DOHH2 (cell line): ENCODE results near the gene PKD2.

Source experiments
- H3F3A ChIP-seq: fragments of 200-600 bp; sonication (generic), shearing (Covaris generic); 2 replicates; pipeline ENCODE4 v1.6.0; 2016; ENCODE audit warnings: antibody characterized with exemption, mild to moderate bottlenecking; ENCODE audit not compliant: control insufficient read depth, insufficient read depth
- H3K27ac ChIP-seq: fragments of 200-600 bp; sonication (generic); 2 replicates; pipeline ENCODE4 v1.5.1; 2014; ENCODE audit warnings: low read depth, mild to moderate bottlenecking, low read length, moderate library complexity
- H3K27me3 ChIP-seq: fragments of 200-600 bp; sonication (generic); 2 replicates; pipeline ENCODE4 v1.6.1; 2014; ENCODE audit warnings: mild to moderate bottlenecking, low read length, mixed read lengths; ENCODE audit not compliant: control insufficient read depth
- H3K36me3 ChIP-seq: fragments of 200-600 bp; sonication (generic); 2 replicates; pipeline ENCODE4 v1.6.1; 2014; ENCODE audit warnings: mild to moderate bottlenecking, low read length, moderate library complexity, mixed read lengths; ENCODE audit not compliant: control insufficient read depth
- H3K4me1 ChIP-seq: fragments of 200-600 bp; sonication (generic); 2 replicates; pipeline ENCODE4 v1.6.1; 2014; ENCODE audit warnings: mild to moderate bottlenecking, low read length, mixed read lengths; ENCODE audit not compliant: control insufficient read depth
- H3K4me2 ChIP-seq: fragments of 200-600 bp; sonication (generic); 2 replicates; pipeline ENCODE4 v1.6.0; 2014; ENCODE audit warnings: mild to moderate bottlenecking, low read length, moderate library complexity
- H3K4me3 ChIP-seq: fragments of 200-600 bp; sonication (generic); 2 replicates; pipeline ENCODE4 v1.5.1; 2014; ENCODE audit warnings: mild to moderate bottlenecking, low read length, mixed read lengths
- H3K79me2 ChIP-seq: fragments of 200-600 bp; sonication (generic); 2 replicates; pipeline ENCODE4 v1.6.1; 2014; ENCODE audit warnings: mild to moderate bottlenecking, low read length, mixed read lengths; ENCODE audit not compliant: control insufficient read depth
- H3K9me2 ChIP-seq: fragments of 200-600 bp; sonication (generic); replicated peaks from 2 replicates; pipeline ENCODE4 v1.6.1; 2014; ENCODE audit warnings: mild to moderate bottlenecking, low read length, mixed read lengths; ENCODE audit not compliant: control insufficient read depth
- H3K9me3 ChIP-seq: fragments of 200-600 bp; sonication (generic); 2 replicates; pipeline ENCODE4 v1.6.1; 2014; ENCODE audit warnings: antibody characterized with exemption, low read length, mixed read lengths; ENCODE audit not compliant: control insufficient read depth, insufficient read depth
- H4K20me1 ChIP-seq: fragments of 200-600 bp; sonication (generic); 2 replicates; pipeline ENCODE4 v1.6.0; 2014; ENCODE audit warnings: low read depth, mild to moderate bottlenecking, antibody characterized with exemption, low read length, moderate library complexity; ENCODE audit not compliant: control insufficient read depth, insufficient read depth
- CTCF ChIP-seq: fragments of 200-600 bp; sonication (generic); IDR thresholded peaks from one replicate; pipeline ENCODE4 v1.5.1; 2014; ENCODE audit warnings: antibody characterized with exemption, mild to moderate bottlenecking, low read depth, low read length; ENCODE audit not compliant: poor library complexity, severe bottlenecking
- EZH2phosphoT487 ChIP-seq: fragments of 200-600 bp; sonication (generic); IDR thresholded peaks from 2 replicates; pipeline ENCODE4 v1.6.1; 2017; ENCODE audit warnings: borderline replicate concordance, mild to moderate bottlenecking, antibody characterized with exemption, low read length, moderate library complexity, mixed read lengths

Gene PKD2

GRCh38 chr4:88054229-88054628, 46.8 kb downstream of the PKD2 start:
- H3K4me2 ChIP-seq, result no peak overlapping the region
- H3F3A ChIP-seq, result no peaks in the 10 kb centered on the region
- no peak overlapping the region for H3K27ac ChIP-seq
- no peaks in the 10 kb centered on the region for H3K79me2 ChIP-seq
- TF ChIP-seq CTCF (no peak), EZH2phosphoT487 (no peak)
- no peaks in the 10 kb centered on the region for H4K20me1 ChIP-seq
- no peaks in the 10 kb centered on the region for H3K9me2 ChIP-seq
- H3K4me1 ChIP-seq, result no peaks in the 10 kb centered on the region
- no peaks in the 10 kb centered on the region for H3K9me3 ChIP-seq
- peaks cover 44% of the 10 kb centered on the region for H3K36me3 ChIP-seq
- no peak overlapping the region for H3K4me3 ChIP-seq
- no peaks in the 10 kb centered on the region for H3K27me3 ChIP-seq

DNA sequence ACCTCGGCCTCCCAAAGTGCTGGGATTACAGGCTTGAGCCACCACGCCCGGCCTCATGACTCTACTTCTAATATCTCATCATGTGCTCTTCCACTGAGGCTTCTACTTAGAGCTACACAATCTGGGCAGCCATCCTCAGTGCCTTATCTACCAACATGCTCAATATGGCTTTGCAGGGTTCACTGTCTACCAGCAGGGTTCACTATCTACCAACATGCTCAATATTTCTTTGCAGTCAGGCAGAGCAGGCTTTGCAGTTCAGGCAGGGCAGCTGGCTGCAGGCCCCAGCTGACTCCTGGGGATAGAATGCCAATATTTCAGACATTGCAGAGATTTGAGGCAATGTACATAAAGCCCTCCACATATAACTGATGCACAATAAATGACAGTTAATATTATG, 47.5 kb downstream of the PKD2 start:
- Histone ChIP-seq H3K36me3 (peaks cover 51% of the 10 kb centered on the region), H3K27ac (no peak overlapping the region)

GRCh38 chr4:88058295-88058694, 50.9 kb downstream of the PKD2 start:
- H3K79me2 ChIP-seq, result no peaks in the 10 kb centered on the region
- H3K4me3 ChIP-seq, result no peak overlapping the region
- TF ChIP-seq CTCF, result no peak
- no peak for TF ChIP-seq EZH2phosphoT487
- H3K36me3 ChIP-seq, result peaks cover 49% of the 10 kb centered on the region
- H3F3A ChIP-seq, result no peaks in the 10 kb centered on the region
- H3K9me2 ChIP-seq, result no peaks in the 10 kb centered on the region
- H4K20me1 ChIP-seq, result no peaks in the 10 kb centered on the region
- H3K4me2 ChIP-seq, result no peak overlapping the region
- H3K27ac ChIP-seq, result no peak overlapping the region
- no peaks in the 10 kb centered on the region for H3K4me1 ChIP-seq
- no peaks in the 10 kb centered on the region for H3K27me3 ChIP-seq
- H3K9me3 ChIP-seq, result no peaks in the 10 kb centered on the region

More for the DNA sequence above, 47.5 kb downstream of the PKD2 start:
- H3K9me2 ChIP-seq, result no peaks in the 10 kb centered on the region
- H3K27me3 ChIP-seq, result no peaks in the 10 kb centered on the region
- no peak overlapping the region for H3K4me2 ChIP-seq
- H3K9me3 ChIP-seq, result no peaks in the 10 kb centered on the region
- TF ChIP-seq EZH2phosphoT487 (no peak), CTCF (no peak)
- no peaks in the 10 kb centered on the region for H3K79me2 ChIP-seq
- H3K4me1 ChIP-seq, result no peaks in the 10 kb centered on the region
- H3F3A ChIP-seq, result no peaks in the 10 kb centered on the region
- H4K20me1 ChIP-seq, result no peaks in the 10 kb centered on the region
- no peak overlapping the region for H3K4me3 ChIP-seq

- Histone ChIP-seq H3K27ac (no peak overlapping the region), H3F3A (no peaks in the 10 kb centered on the region), H3K9me2 (no peaks in the 10 kb centered on the region), H3K36me3 (peaks cover 57% of the 10 kb centered on the region), H3K79me2 (no peaks in the 10 kb centered on the region), H4K20me1 (no peaks in the 10 kb centered on the region), H3K27me3 (no peaks in the 10 kb centered on the region), H3K4me1 (no peaks in the 10 kb centered on the region), H3K4me2 (no peak overlapping the region), H3K4me3 (no peak overlapping the region), H3K9me3 (no peaks in the 10 kb centered on the region)
- TF ChIP-seq EZH2phosphoT487, result no peak
- TF ChIP-seq CTCF, result no peak
Measured at GRCh38 chr4:88059766-88060165, 52.3 kb downstream of the PKD2 start.
